ENCODE results near the gene TMC1. TPM values are rescaled to one million over a fixed set of nuclear protein-coding genes. Genes with fewer than 3 reads are reported as not detected.
A peak's percentile ranks its signal among the peaks of the same experiment; 100 is the strongest.

TMC1 gene
- polyA plus RNA-seq, 3 donors: 0.16 to 0.55 (median 0.40) TPM

GRCh38 chr9:72557549-72557948, 36.1 kb downstream of the TMC1 start:
- Mint-ChIP-seq H3K27me3 (ENCODE audit: low read depth in 3 of 3) (peaks cover 0 to 5% (median 0%) of the 10 kb centered on the region in 3 donors), H3K4me1 (peaks cover 2% of the 10 kb centered on the region), H3K4me3 (no peak overlapping the region), H3K36me3 (no peaks in the 10 kb centered on the region), H3K9me3 (no peaks in the 10 kb centered on the region), H3K27ac (peak overlapping the region in 1 of 7 donors; percentile 22)
- Histone ChIP-seq H3K9ac (ENCODE audit: insufficient read depth, low read length, poor library complexity, severe bottlenecking) (no peak overlapping the region), H3K27ac (ENCODE audit: low read depth in 1 of 2, low read length in 2 of 2) (no peak overlapping the region), H2AFZ (ENCODE audit: insufficient read depth, low read depth, low read length, poor library complexity, severe bottlenecking) (no peak overlapping the region), H3K9me3 (replicated peaks in 1 of 2; ENCODE audit: control insufficient read depth in 1 of 2, insufficient read depth in 1 of 2, low read length in 2 of 2) (no peaks in the 10 kb centered on the region), H3K4me1 (ENCODE audit: control insufficient read depth in 1 of 2, insufficient read depth in 2 of 2, low read length in 2 of 2) (no peaks in the 10 kb centered on the region), H3K4me3 (replicated peaks in 1 of 3; ENCODE audit: low read depth in 2 of 3, low read length in 3 of 3) (no peak overlapping the region), H3K27me3 (ENCODE audit: control insufficient read depth in 2 of 2, insufficient read depth in 2 of 2, low read length in 2 of 2) (no peaks in the 10 kb centered on the region), H4K20me1 (ENCODE audit: insufficient read depth, low read length) (no peaks in the 10 kb centered on the region), H3K4me2 (replicated peaks; ENCODE audit: extremely low read depth, low read length, poor library complexity, severe bottlenecking) (no peak overlapping the region), H3K79me2 (ENCODE audit: insufficient read depth, low read length) (no peaks in the 10 kb centered on the region), H3K36me3 (replicated peaks in 1 of 2; ENCODE audit: control insufficient read depth in 1 of 2, insufficient read depth in 2 of 2, low read length in 2 of 2) (no peaks in the 10 kb centered on the region)
- intact Hi-C loops (cut with micrococcal nuclease): no loop called here
- TF ChIP-seq CTCF (IDR thresholded peaks at IDR 0.05): no peak
- peak; percentile 22 to 84 (median 32) for DNase-seq
- 60% methylated on average over 2 of the region's 2 CpGs for WGBS (ENCODE audit: insufficient coverage)

- H3K79me2 ChIP-seq (ENCODE audit: insufficient read depth, low read length): no peaks in the 10 kb centered on the region
- no peaks in the 10 kb centered on the region for H4K20me1 ChIP-seq (ENCODE audit: insufficient read depth, low read length)
- H3K9ac ChIP-seq (ENCODE audit: insufficient read depth, low read length, poor library complexity, severe bottlenecking): no peak overlapping the region
- H3K4me1 Mint-ChIP-seq: peaks cover 12% of the 10 kb centered on the region
- H3K4me3 Mint-ChIP-seq: no peak overlapping the region
- H3K4me3 ChIP-seq (replicated peaks in 1 of 3; ENCODE audit: low read depth in 2 of 3, low read length in 3 of 3): no peak overlapping the region
- H3K9me3 ChIP-seq (replicated peaks in 1 of 2; ENCODE audit: control insufficient read depth in 1 of 2, insufficient read depth in 1 of 2, low read length in 2 of 2): no peaks in the 10 kb centered on the region
- no peak overlapping the region for H3K27ac ChIP-seq (ENCODE audit: low read depth in 1 of 2, low read length in 2 of 2)
- intact Hi-C loops (cut with micrococcal nuclease): no loop called here
- H2AFZ ChIP-seq (ENCODE audit: insufficient read depth, low read depth, low read length, poor library complexity, severe bottlenecking): no peak overlapping the region
- WGBS (ENCODE audit: insufficient coverage): no CpG with 5 or more reads among the region's 1 CpG
- no peak overlapping the region for H3K4me2 ChIP-seq (replicated peaks; ENCODE audit: extremely low read depth, low read length, poor library complexity, severe bottlenecking)
- no peak for TF ChIP-seq CTCF (IDR thresholded peaks at IDR 0.05)
- no peaks in the 10 kb centered on the region for H3K9me3 Mint-ChIP-seq
- peak overlapping the region in 1 of 7 donors; percentile 16 for H3K27ac Mint-ChIP-seq
- peaks cover 0 to 2% (median 0%) of the 10 kb centered on the region in 3 donors for H3K27me3 Mint-ChIP-seq (ENCODE audit: low read depth in 3 of 3)
- DNase-seq: no peak
- H3K4me1 ChIP-seq (ENCODE audit: control insufficient read depth in 1 of 2, insufficient read depth in 2 of 2, low read length in 2 of 2): peaks cover 8% of the 10 kb centered on the region in 2 donors
- no peaks in the 10 kb centered on the region for H3K36me3 Mint-ChIP-seq
- no peaks in the 10 kb centered on the region for H3K36me3 ChIP-seq (replicated peaks in 1 of 2; ENCODE audit: control insufficient read depth in 1 of 2, insufficient read depth in 2 of 2, low read length in 2 of 2)
- H3K27me3 ChIP-seq (ENCODE audit: control insufficient read depth in 2 of 2, insufficient read depth in 2 of 2, low read length in 2 of 2): no peaks in the 10 kb centered on the region
These were observed 38.7 kb downstream of the TMC1 start for GRCh38 chr9:72560086-72560485.
